ENCODE measurements around the gene MAN1C1. TPM values are rescaled to one million over a fixed set of nuclear protein-coding genes. Genes with fewer than 3 reads are reported as not detected.
A peak's percentile ranks its signal among the peaks of the same experiment; 100 is the strongest.

The MAN1C1 gene
- total RNA-seq, 2 experiments from 2014 or later: 28.9 to 31.1 TPM

GRCh38 chr1:25674807-25675084 is 58.2 kb downstream of the MAN1C1 start:
- Mint-ChIP-seq H3K27me3 (peaks cover 41% of the 10 kb centered on the region), H3K4me1 (peaks cover 85% of the 10 kb centered on the region), H3K4me3 (no peak overlapping the region), H3K9me3 (peaks cover 9% of the 10 kb centered on the region), H3K36me3 (ENCODE audit: low read depth) (peaks cover 60% of the 10 kb centered on the region), H3K27ac (no peak overlapping the region)
- POLR2A ChIA-PET: interaction anchor here (0.7 kb wide), 1 partner anchor 66 kb away, joined by 3 read pairs; no protein-coding TSS in a partner anchor
- no peak for DNase-seq
- CTCF ChIA-PET: interaction anchor here (0.6 to 1.4 kb wide), 2 partner anchors 17 to 1723 kb away, joined by 3 read pairs; no protein-coding TSS in a partner anchor

GRCh38 chr1:25675729-25676476 is 59.3 kb downstream of the MAN1C1 start:
- Mint-ChIP-seq H3K36me3 (ENCODE audit: low read depth) (peaks cover 59% of the 10 kb centered on the region), H3K27ac (peak overlapping the region; percentile 71), H3K4me3 (peak overlapping the region; percentile 45), H3K27me3 (peaks cover 45% of the 10 kb centered on the region), H3K4me1 (peaks cover 82% of the 10 kb centered on the region), H3K9me3 (peaks cover 9% of the 10 kb centered on the region)
- CTCF ChIA-PET: interaction anchor here (0.6 to 2.1 kb wide), 10 partner anchors 9 to 143 kb away, joined by 3 to 7 read pairs (median 4); no protein-coding TSS in a partner anchor
- peak; percentile 91 for DNase-seq
- POLR2A ChIA-PET: interaction anchor here (0.6 to 0.8 kb wide), 3 partner anchors 34 to 155 kb away, joined by 3 read pairs; no protein-coding TSS in a partner anchor

DNA sequence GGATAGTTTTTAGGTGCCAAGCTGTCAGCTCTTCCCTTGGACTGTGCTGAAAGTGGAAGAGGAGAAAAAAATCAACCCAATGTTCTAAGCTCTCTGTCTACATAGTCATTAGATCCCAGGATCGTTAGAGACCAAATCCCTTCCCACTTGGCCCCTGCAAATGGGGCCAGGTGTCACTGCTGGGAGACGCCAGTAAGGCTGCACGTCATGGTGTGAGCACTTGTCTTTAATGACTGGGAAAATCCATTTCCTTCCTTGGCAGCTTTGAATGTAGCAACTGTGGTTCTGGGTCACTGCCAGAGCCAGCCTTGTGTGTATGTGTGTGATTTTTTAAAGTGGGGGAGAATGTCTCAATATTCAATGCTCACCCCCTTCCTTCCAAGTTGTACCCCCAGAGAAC is 59.9 kb downstream of the MAN1C1 start:
- Mint-ChIP-seq H3K9me3 (peaks cover 8% of the 10 kb centered on the region), H3K4me1 (peaks cover 76% of the 10 kb centered on the region), H3K36me3 (ENCODE audit: low read depth) (peaks cover 53% of the 10 kb centered on the region), H3K27ac (peak overlapping the region; percentile 71), H3K4me3 (peak overlapping the region; percentile 45), H3K27me3 (peaks cover 44% of the 10 kb centered on the region)
- ChIA-PET CTCF (interaction anchor here (0.6 to 2.1 kb wide), 12 partner anchors 9 to 142 kb away, joined by 3 to 7 read pairs (median 4); no protein-coding TSS in a partner anchor), POLR2A (interaction anchor here (0.6 to 0.8 kb wide), 3 partner anchors 34 to 58 kb away, joined by 3 to 5 read pairs (median 3); no protein-coding TSS in a partner anchor)
- DNase-seq: no peak

DNA sequence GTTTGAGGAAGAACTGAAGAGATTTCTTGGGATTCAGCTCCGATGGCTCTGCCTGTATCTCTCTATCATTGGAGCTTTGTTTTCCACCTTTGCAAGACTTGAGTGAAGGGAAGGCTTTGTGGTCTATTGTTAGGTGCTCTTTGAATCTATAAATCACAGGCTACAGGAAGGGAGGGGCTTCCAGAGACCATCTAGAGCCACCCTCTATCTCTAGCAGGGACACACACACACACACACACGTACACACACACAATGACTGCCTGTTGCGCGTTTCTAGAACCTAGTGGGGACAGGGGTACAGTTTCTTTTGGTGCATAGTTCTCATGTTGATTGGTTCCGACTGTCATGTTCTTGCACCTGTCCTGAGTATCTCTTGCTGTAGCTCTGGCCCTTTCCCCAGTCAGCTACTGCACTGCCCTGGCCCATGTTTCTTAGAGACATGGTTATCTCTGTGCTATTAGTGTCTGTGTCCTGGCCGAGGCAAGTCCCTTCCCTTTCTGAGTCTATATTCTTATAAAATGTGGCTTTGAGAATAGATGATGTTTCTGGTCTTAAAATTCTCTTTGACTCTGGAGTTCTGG is 60.7 kb downstream of the MAN1C1 start:
- H3K27me3 Mint-ChIP-seq: peaks cover 44% of the 10 kb centered on the region
- H3K27ac Mint-ChIP-seq: peak overlapping the region; percentile 21
- H3K4me3 Mint-ChIP-seq: peak overlapping the region; percentile 45
- H3K36me3 Mint-ChIP-seq (ENCODE audit: low read depth): peaks cover 46% of the 10 kb centered on the region
- peaks cover 71% of the 10 kb centered on the region for H3K4me1 Mint-ChIP-seq
- no peak for DNase-seq
- ChIA-PET CTCF (interaction anchor here (0.7 to 2.1 kb wide), 7 partner anchors 10 to 112 kb away, joined by 3 to 7 read pairs (median 5); no protein-coding TSS in a partner anchor), POLR2A (interaction anchor here (0.6 kb wide), 1 partner anchor 53 kb away, joined by 5 read pairs; no protein-coding TSS in a partner anchor)
- peaks cover 4% of the 10 kb centered on the region for H3K9me3 Mint-ChIP-seq

GRCh38 chr1:25679171-25679570 is 62.6 kb downstream of the MAN1C1 start:
- Mint-ChIP-seq H3K36me3 (ENCODE audit: low read depth) (peaks cover 33% of the 10 kb centered on the region), H3K4me3 (no peak overlapping the region), H3K27ac (no peak overlapping the region), H3K4me1 (peaks cover 56% of the 10 kb centered on the region), H3K9me3 (no peaks in the 10 kb centered on the region), H3K27me3 (peaks cover 39% of the 10 kb centered on the region)
- ChIA-PET CTCF (interaction anchor here (0.7 to 1.1 kb wide), 2 partner anchors 81 to 104 kb away, joined by 3 read pairs; no protein-coding TSS in a partner anchor), POLR2A (no interaction called here)
- DNase-seq: no peak

GRCh38 chr1:25680701-25681100 is 64.1 kb downstream of the MAN1C1 start:
- Mint-ChIP-seq H3K27me3 (peaks cover 30% of the 10 kb centered on the region), H3K36me3 (ENCODE audit: low read depth) (peaks cover 23% of the 10 kb centered on the region), H3K27ac (no peak overlapping the region), H3K4me3 (no peak overlapping the region), H3K9me3 (no peaks in the 10 kb centered on the region), H3K4me1 (peaks cover 40% of the 10 kb centered on the region)
- DNase-seq: no peak
- POLR2A ChIA-PET: no interaction called here
- CTCF ChIA-PET: no interaction called here

- H3K9me3 Mint-ChIP-seq: no peaks in the 10 kb centered on the region
- DNase-seq: no peak
- peaks cover 26% of the 10 kb centered on the region for H3K4me1 Mint-ChIP-seq
- CTCF ChIA-PET: interaction anchor here (0.7 to 1.1 kb wide), 2 partner anchors 106 to 198 kb away, joined by 3 read pairs; no protein-coding TSS in a partner anchor
- no peak overlapping the region for H3K27ac Mint-ChIP-seq
- POLR2A ChIA-PET: no interaction called here
- H3K36me3 Mint-ChIP-seq (ENCODE audit: low read depth): peaks cover 28% of the 10 kb centered on the region
- peaks cover 31% of the 10 kb centered on the region for H3K27me3 Mint-ChIP-seq
- H3K4me3 Mint-ChIP-seq: no peak overlapping the region
Measured at GRCh38 chr1:25682059-25682601, 65.5 kb downstream of the MAN1C1 start.

DNA sequence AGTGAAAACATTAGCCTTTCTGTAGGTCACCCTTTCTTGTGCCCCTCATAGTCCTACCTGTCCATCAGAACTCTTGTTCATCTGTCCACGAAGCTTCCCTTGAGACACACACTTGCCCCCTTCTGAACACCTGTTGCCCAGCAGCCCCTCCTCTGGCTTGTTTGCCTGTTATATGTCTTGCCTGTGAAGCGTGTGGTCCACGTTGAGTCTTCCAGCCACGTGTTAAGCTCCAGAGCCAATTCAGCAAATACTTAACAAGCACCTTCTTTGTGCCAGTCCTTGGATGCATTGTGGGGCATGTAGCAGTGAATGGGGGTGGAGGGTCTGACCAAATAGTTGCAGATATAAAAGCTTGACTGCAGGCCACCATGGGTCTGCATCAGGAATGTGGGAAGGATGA is 66.6 kb downstream of the MAN1C1 start:
- H3K27ac Mint-ChIP-seq: no peak overlapping the region
- CTCF ChIA-PET: interaction anchor here (1.1 to 1.3 kb wide), 2 partner anchors 31 to 135 kb away, joined by 3 to 4 read pairs; no protein-coding TSS in a partner anchor

GRCh38 chr1:25683731-25684130 is 67.1 kb downstream of the MAN1C1 start:
- CTCF ChIA-PET: interaction anchor here (1.1 to 1.3 kb wide), 2 partner anchors 31 to 136 kb away, joined by 3 to 4 read pairs; no protein-coding TSS in a partner anchor

More for the DNA sequence above, 66.6 kb downstream of the MAN1C1 start:
- H3K4me1 Mint-ChIP-seq: peaks cover 16% of the 10 kb centered on the region
- H3K4me3 Mint-ChIP-seq: no peak overlapping the region
- H3K36me3 Mint-ChIP-seq (ENCODE audit: low read depth): peaks cover 23% of the 10 kb centered on the region
- POLR2A ChIA-PET: no interaction called here
- no peak for DNase-seq
- peaks cover 25% of the 10 kb centered on the region for H3K27me3 Mint-ChIP-seq
- H3K9me3 Mint-ChIP-seq: no peaks in the 10 kb centered on the region

GRCh38 chr1:25684216-25684965 is 67.8 kb downstream of the MAN1C1 start:
- peaks cover 19% of the 10 kb centered on the region for H3K27me3 Mint-ChIP-seq
- no peak overlapping the region for H3K4me3 Mint-ChIP-seq
- no peak overlapping the region for H3K27ac Mint-ChIP-seq
- no peak for DNase-seq
- peaks cover 8% of the 10 kb centered on the region for H3K4me1 Mint-ChIP-seq
- peaks cover 12% of the 10 kb centered on the region for H3K36me3 Mint-ChIP-seq (ENCODE audit: low read depth)
- ChIA-PET POLR2A (no interaction called here), CTCF (no interaction called here)
- no peaks in the 10 kb centered on the region for H3K9me3 Mint-ChIP-seq

More at GRCh38 chr1:25683731-25684130, 67.1 kb downstream of the MAN1C1 start:
- no peak for DNase-seq
- no peaks in the 10 kb centered on the region for H3K9me3 Mint-ChIP-seq
- POLR2A ChIA-PET: no interaction called here
- H3K4me1 Mint-ChIP-seq: peaks cover 10% of the 10 kb centered on the region
- no peak overlapping the region for H3K27ac Mint-ChIP-seq
- H3K4me3 Mint-ChIP-seq: no peak overlapping the region
- H3K36me3 Mint-ChIP-seq (ENCODE audit: low read depth): peaks cover 17% of the 10 kb centered on the region
- H3K27me3 Mint-ChIP-seq: peaks cover 22% of the 10 kb centered on the region

GRCh38 chr1:25685211-25685750 is 68.7 kb downstream of the MAN1C1 start:
- H3K27ac Mint-ChIP-seq: no peak overlapping the region
- H3K9me3 Mint-ChIP-seq: no peaks in the 10 kb centered on the region
- H3K4me1 Mint-ChIP-seq: peaks cover 11% of the 10 kb centered on the region
- ChIA-PET CTCF (interaction anchor here (1.0 kb wide), 2 partner anchors 9 to 73 kb away, joined by 3 read pairs; no protein-coding TSS in a partner anchor), POLR2A (no interaction called here)
- H3K27me3 Mint-ChIP-seq: peaks cover 17% of the 10 kb centered on the region
- H3K36me3 Mint-ChIP-seq (ENCODE audit: low read depth): peaks cover 11% of the 10 kb centered on the region
- DNase-seq: no peak
- H3K4me3 Mint-ChIP-seq: no peak overlapping the region

Measured in activated CD4-positive, alpha-beta T cell treated with anti-CD3 and anti-CD28 coated beads, Interleukin-2, amount 10 ng/mL, durations not matched to agents 7 days and 5 days (primary cell).